Epithelial cell of proximal tubule (primary cell): ENCODE results near the gene PEDS1. TPM values are rescaled to one million over a fixed set of nuclear protein-coding genes. Genes with fewer than 3 reads are reported as not detected.

Experiments used
- DNase-seq: peaks from one replicate; pipeline ENCODE4 v3.0.0-alpha.2; 2011; ENCODE audit warnings: low read depth
- H3K4me3 ChIP-seq: 2 replicates; pipeline ENCODE4 v1.5.1; 2011; ENCODE audit warnings: low read depth, mild to moderate bottlenecking, low read length
- total RNA-seq: library from RNA; depleted of rRNA; stranded (reverse); fragments of >200 nt; gene quantifications from 2 replicates; pipeline ENCODE4 v1.2.3, GENCODE V29; 2015
- TF ChIP-seq, protein P1 (sequence below): conservative IDR thresholded peaks from 2 replicates; pipeline ENCODE4 v1.5.1; 2012; ENCODE audit warnings: low read depth, mild to moderate bottlenecking, low read length

The PEDS1 gene
- total RNA-seq, 1 donor from 2014 or later = 43.2 TPM

- TF ChIP-seq, protein P1, sequence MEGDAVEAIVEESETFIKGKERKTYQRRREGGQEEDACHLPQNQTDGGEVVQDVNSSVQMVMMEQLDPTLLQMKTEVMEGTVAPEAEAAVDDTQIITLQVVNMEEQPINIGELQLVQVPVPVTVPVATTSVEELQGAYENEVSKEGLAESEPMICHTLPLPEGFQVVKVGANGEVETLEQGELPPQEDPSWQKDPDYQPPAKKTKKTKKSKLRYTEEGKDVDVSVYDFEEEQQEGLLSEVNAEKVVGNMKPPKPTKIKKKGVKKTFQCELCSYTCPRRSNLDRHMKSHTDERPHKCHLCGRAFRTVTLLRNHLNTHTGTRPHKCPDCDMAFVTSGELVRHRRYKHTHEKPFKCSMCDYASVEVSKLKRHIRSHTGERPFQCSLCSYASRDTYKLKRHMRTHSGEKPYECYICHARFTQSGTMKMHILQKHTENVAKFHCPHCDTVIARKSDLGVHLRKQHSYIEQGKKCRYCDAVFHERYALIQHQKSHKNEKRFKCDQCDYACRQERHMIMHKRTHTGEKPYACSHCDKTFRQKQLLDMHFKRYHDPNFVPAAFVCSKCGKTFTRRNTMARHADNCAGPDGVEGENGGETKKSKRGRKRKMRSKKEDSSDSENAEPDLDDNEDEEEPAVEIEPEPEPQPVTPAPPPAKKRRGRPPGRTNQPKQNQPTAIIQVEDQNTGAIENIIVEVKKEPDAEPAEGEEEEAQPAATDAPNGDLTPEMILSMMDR = no peak
- no peak for DNase-seq
- H3K4me3 ChIP-seq = peak overlapping the region; percentile 84
These were observed 40.4 kb upstream of the PEDS1 start for GRCh38 chr20:50193836-50194421.

GRCh38 chr20:50193199-50193835 is 39.8 kb upstream of the PEDS1 start:
- TF ChIP-seq, protein P1 = no peak
- DNase-seq = no peak
- H3K4me3 ChIP-seq = peak overlapping the region; percentile 84

DNA sequence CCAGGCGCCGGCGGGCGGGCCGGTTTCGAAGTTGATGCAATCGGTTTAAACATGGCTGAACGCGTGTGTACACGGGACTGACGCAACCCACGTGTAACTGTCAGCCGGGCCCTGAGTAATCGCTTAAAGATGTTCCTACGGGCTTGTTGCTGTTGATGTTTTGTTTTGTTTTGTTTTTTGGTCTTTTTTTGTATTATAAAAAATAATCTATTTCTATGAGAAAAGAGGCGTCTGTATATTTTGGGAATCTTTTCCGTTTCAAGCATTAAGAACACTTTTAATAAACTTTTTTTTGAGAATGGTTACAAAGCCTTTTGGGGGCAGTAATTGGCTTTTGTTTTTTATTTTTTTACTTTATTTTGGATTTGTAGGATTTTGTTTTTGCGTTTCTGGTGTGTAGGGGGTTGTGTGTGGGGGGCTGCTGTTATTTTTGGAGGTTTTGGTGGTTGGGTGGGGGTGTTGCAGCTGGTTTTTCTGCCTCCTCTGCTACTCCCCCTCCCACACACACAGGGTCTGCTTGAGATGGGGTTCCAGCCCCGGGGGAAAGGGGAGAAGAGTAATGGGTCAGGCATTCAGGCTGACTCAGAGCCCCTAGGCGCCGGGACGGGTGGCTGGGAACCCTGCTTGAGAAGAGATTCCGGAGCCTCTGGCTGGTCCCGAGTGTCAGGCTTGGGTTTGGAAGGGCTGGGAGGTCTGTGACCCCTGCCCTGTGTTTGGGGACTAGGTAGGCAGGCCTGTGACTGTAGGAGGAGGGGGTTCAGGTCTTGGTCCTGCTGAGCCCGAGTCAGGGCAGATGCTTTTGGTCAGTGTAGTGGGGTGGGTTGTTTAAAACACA is 39.1 kb upstream of the PEDS1 start:
- no peak for DNase-seq
- peak overlapping the region; percentile 84 for H3K4me3 ChIP-seq
- TF ChIP-seq, protein P1 = no peak

- TF ChIP-seq, protein P1 = peak; percentile 22
- DNase-seq = no peak
These were observed 38.2 kb upstream of the PEDS1 start for GRCh38 chr20:50191544-50192363.

GRCh38 chr20:50191065-50191543 is 37.6 kb upstream of the PEDS1 start:
- H3K4me3 ChIP-seq = peak overlapping the region; percentile 84
- TF ChIP-seq, protein P1 = no peak
- no peak for DNase-seq

More at GRCh38 chr20:50191544-50192363, 38.2 kb upstream of the PEDS1 start:
- peak overlapping the region; percentile 84 for H3K4me3 ChIP-seq
